Measurements from ENCODE around the gene NHEJ1. TPM values are rescaled to one million over a fixed set of nuclear protein-coding genes. Genes with fewer than 3 reads are reported as not detected.

Gene NHEJ1
- total RNA-seq, 2 donors from 2014 or later: 15.2 to 16.9 TPM

- Histone ChIP-seq H3K9me3 (no peaks in the 10 kb centered on the region), H3K27ac (no peak overlapping the region), H3K36me3 (no peaks in the 10 kb centered on the region), H3K27me3 (replicated peaks; ENCODE audit: insufficient read depth) (no peaks in the 10 kb centered on the region), H3K4me3 (no peak overlapping the region), H3K4me1 (replicated peaks) (no peaks in the 10 kb centered on the region)
- TF ChIP-seq CTCF (IDR thresholded peaks at IDR 0.05) (no peak), POLR2AphosphoS5 (IDR thresholded peaks at IDR 0.05) (no peak)
- intact Hi-C loops (cut with DNase I): no loop called here
- DNase-seq (ENCODE audit: low spot score): no peak
- 92% methylated on average over 1 of the region's 1 CpG for WGBS
These were observed 65.1 kb downstream of the NHEJ1 start for GRCh38 chr2:219095406-219095935.

- WGBS: 87% methylated on average over 3 of the region's 3 CpGs
- no peak for TF ChIP-seq POLR2AphosphoS5 (IDR thresholded peaks at IDR 0.05)
- TF ChIP-seq CTCF (IDR thresholded peaks at IDR 0.05): no peak
- TF ChIP-seq POLR2A (IDR thresholded peaks at IDR 0.05): no peak
- no peaks in the 10 kb centered on the region for H3K4me1 ChIP-seq (replicated peaks)
- intact Hi-C loops (cut with DNase I): no loop called here
- H3K27ac ChIP-seq: no peak overlapping the region
- no peak for DNase-seq (ENCODE audit: low spot score)
- no peaks in the 10 kb centered on the region for H3K27me3 ChIP-seq (replicated peaks; ENCODE audit: insufficient read depth)
- no peak overlapping the region for H3K4me3 ChIP-seq
- H3K9me3 ChIP-seq: no peaks in the 10 kb centered on the region
- H3K36me3 ChIP-seq: no peaks in the 10 kb centered on the region
These were observed 66.4 kb downstream of the NHEJ1 start for GRCh38 chr2:219094171-219094570.

- no peaks in the 10 kb centered on the region for H3K36me3 ChIP-seq
- WGBS: 69% methylated on average over 4 of the region's 4 CpGs
- H3K4me1 ChIP-seq (replicated peaks): no peaks in the 10 kb centered on the region
- DNase-seq (ENCODE audit: low spot score): no peak
- H3K4me3 ChIP-seq: no peak overlapping the region
- no peaks in the 10 kb centered on the region for H3K9me3 ChIP-seq
- H3K27me3 ChIP-seq (replicated peaks; ENCODE audit: insufficient read depth): no peaks in the 10 kb centered on the region
- H3K27ac ChIP-seq: no peak overlapping the region
- TF ChIP-seq POLR2AphosphoS5 (IDR thresholded peaks at IDR 0.05) (no peak), POLR2A (IDR thresholded peaks at IDR 0.05) (no peak), CTCF (IDR thresholded peaks at IDR 0.05) (no peak)
- intact Hi-C loops (cut with DNase I): no loop called here
These were observed 69.9 kb downstream of the NHEJ1 start for GRCh38 chr2:219090436-219091299.

DNA sequence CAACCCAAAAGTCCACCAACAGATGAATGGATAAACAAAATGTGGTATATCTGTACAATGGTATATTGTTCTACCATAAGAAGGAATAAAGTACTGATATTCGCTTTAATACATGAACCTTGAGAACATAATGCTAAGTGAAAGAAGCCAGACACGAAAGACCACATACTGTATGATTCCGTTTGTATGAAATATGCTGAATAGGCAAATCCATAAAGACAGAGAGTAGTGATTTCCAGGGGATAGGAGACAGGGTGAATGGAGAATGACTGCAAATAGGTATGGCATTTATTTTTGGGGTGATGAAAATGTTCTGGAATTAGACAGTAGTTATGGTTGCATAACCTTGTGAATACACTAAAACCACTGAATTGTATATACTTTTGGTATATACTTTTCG lies 71.3 kb downstream of the NHEJ1 start:
- Histone ChIP-seq H3K36me3 (no peaks in the 10 kb centered on the region), H3K4me3 (no peak overlapping the region), H3K27ac (no peak overlapping the region), H3K9me3 (no peaks in the 10 kb centered on the region), H3K27me3 (replicated peaks; ENCODE audit: insufficient read depth) (no peaks in the 10 kb centered on the region), H3K4me1 (replicated peaks) (no peaks in the 10 kb centered on the region)
- WGBS: 95% methylated on average over 4 of the region's 4 CpGs
- TF ChIP-seq POLR2A (IDR thresholded peaks at IDR 0.05) (no peak), POLR2AphosphoS5 (IDR thresholded peaks at IDR 0.05) (no peak), CTCF (IDR thresholded peaks at IDR 0.05) (no peak)
- no peak for DNase-seq (ENCODE audit: low spot score)
- intact Hi-C loops (cut with DNase I): no loop called here

GRCh38 chr2:219087848-219088247 lies 72.8 kb downstream of the NHEJ1 start:
- H3K36me3 ChIP-seq: no peaks in the 10 kb centered on the region
- no peak for DNase-seq (ENCODE audit: low spot score)
- H3K9me3 ChIP-seq: no peaks in the 10 kb centered on the region
- H3K4me3 ChIP-seq: no peak overlapping the region
- intact Hi-C loops (cut with DNase I): no loop called here
- H3K27me3 ChIP-seq (replicated peaks; ENCODE audit: insufficient read depth): no peaks in the 10 kb centered on the region
- 95% methylated on average over 1 of the region's 1 CpG for WGBS
- no peaks in the 10 kb centered on the region for H3K4me1 ChIP-seq (replicated peaks)
- no peak overlapping the region for H3K27ac ChIP-seq
- TF ChIP-seq POLR2A (IDR thresholded peaks at IDR 0.05) (no peak), CTCF (IDR thresholded peaks at IDR 0.05) (no peak), POLR2AphosphoS5 (IDR thresholded peaks at IDR 0.05) (no peak)
